ENCODE results near the gene PLPP4. TPM values are rescaled to one million over a fixed set of nuclear protein-coding genes. Genes with fewer than 3 reads are reported as not detected.

The PLPP4 gene
- total and polyA plus RNA-seq, 10 donors = not detected

DNA sequence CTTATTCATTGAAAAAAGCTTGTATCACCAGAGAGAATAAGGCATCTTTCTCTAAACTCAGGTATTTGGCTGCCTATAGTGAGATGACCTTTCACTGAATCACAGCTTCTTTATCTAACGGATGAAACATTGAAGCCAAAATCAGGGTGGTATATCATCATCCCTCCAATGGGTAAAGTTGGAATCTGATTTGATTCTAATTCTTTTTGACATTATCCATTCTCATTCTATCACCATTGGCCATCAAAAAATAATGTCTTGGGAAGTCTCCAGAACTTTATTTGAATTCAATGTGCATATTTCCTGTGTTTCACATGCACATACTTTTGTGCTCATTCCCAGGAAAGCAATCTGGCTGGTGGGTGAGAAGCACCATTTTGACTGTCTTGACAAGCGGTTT lies 95.2 kb downstream of the PLPP4 start:
- no peak overlapping the region for H3K4me3 ChIP-seq
- H3K9me3 ChIP-seq = peaks cover 0 to 37% (median 30%) of the 10 kb centered on the region in 8 donors
- TF ChIP-seq POLR2AphosphoS5 (IDR thresholded peaks at IDR 0.05) (no peak), POLR2A (IDR thresholded peaks at IDR 0.05) (no peak)
- TF ChIP-seq, protein P1, sequence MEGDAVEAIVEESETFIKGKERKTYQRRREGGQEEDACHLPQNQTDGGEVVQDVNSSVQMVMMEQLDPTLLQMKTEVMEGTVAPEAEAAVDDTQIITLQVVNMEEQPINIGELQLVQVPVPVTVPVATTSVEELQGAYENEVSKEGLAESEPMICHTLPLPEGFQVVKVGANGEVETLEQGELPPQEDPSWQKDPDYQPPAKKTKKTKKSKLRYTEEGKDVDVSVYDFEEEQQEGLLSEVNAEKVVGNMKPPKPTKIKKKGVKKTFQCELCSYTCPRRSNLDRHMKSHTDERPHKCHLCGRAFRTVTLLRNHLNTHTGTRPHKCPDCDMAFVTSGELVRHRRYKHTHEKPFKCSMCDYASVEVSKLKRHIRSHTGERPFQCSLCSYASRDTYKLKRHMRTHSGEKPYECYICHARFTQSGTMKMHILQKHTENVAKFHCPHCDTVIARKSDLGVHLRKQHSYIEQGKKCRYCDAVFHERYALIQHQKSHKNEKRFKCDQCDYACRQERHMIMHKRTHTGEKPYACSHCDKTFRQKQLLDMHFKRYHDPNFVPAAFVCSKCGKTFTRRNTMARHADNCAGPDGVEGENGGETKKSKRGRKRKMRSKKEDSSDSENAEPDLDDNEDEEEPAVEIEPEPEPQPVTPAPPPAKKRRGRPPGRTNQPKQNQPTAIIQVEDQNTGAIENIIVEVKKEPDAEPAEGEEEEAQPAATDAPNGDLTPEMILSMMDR (IDR thresholded peaks at IDR 0.05 in 8 of 11, conservative IDR thresholded peaks at IDR 0.05 in 3 of 11) = no peak
- intact Hi-C loops (cut with DNase I; ENCODE audit: low total_unique reads) = no loop called here
- H3K36me3 ChIP-seq = no peaks in the 10 kb centered on the region
- no peak overlapping the region for H3K27ac ChIP-seq
- H3K27me3 ChIP-seq (replicated peaks in 1 of 7) = peaks cover 0 to 5% (median 0%) of the 10 kb centered on the region in 7 donors
- WGBS, 5 donors = 67 to 80% (median 76%) methylated on average over 2 of the region's 2 CpGs
- no peak for DNase-seq
- H3K4me1 ChIP-seq = no peaks in the 10 kb centered on the region

GRCh38 chr10:120553911-120554310 lies 96.9 kb downstream of the PLPP4 start:
- peaks cover 0 to 33% (median 29%) of the 10 kb centered on the region in 8 donors for H3K9me3 ChIP-seq
- no peak for DNase-seq
- H3K4me1 ChIP-seq = no peaks in the 10 kb centered on the region
- H3K4me3 ChIP-seq = no peak overlapping the region
- TF ChIP-seq POLR2A (IDR thresholded peaks at IDR 0.05) (no peak), POLR2AphosphoS5 (IDR thresholded peaks at IDR 0.05) (no peak)
- TF ChIP-seq, protein P1 (IDR thresholded peaks at IDR 0.05 in 8 of 11, conservative IDR thresholded peaks at IDR 0.05 in 3 of 11) = no peak
- H3K27ac ChIP-seq = no peak overlapping the region
- WGBS, 5 donors = 65 to 90% (median 87%) methylated on average over 2 of the region's 2 CpGs
- H3K27me3 ChIP-seq (replicated peaks in 1 of 7) = peaks cover 0 to 4% (median 0%) of the 10 kb centered on the region in 7 donors
- intact Hi-C loops (cut with DNase I; ENCODE audit: low total_unique reads) = no loop called here
- H3K36me3 ChIP-seq = no peaks in the 10 kb centered on the region

DNA sequence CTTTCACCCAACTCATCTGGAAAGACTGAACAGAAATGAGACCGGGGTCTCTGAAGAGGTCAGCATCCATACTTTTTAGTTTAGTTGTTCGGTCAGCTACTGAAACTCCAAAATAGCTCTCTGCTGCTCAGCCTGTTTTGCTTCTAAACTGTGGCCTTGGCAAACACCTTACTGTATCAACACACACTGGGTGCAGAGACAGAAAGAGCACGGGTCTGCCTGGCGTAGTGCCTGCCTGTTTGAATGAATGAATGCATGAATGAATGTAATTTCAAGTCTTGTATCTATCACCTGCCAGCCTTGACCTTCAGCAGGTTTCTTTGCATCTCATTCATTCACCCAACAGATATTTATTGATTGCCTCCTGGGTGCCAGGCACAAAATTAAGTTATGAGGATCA lies 98.4 kb downstream of the PLPP4 start:
- WGBS, 5 donors = 66 to 87% (median 70%) methylated on average over 4 of the region's 4 CpGs
- Histone ChIP-seq H3K9me3 (peaks cover 0 to 33% (median 29%) of the 10 kb centered on the region in 8 donors), H3K36me3 (no peaks in the 10 kb centered on the region), H3K4me1 (no peaks in the 10 kb centered on the region), H3K27ac (no peak overlapping the region), H3K27me3 (replicated peaks in 1 of 7) (peaks cover 0 to 4% (median 0%) of the 10 kb centered on the region in 7 donors), H3K4me3 (no peak overlapping the region)
- intact Hi-C loops (cut with DNase I; ENCODE audit: low total_unique reads) = no loop called here
- no peak for TF ChIP-seq POLR2AphosphoS5 (IDR thresholded peaks at IDR 0.05)
- TF ChIP-seq POLR2A (IDR thresholded peaks at IDR 0.05) = no peak
- TF ChIP-seq, protein P1 (IDR thresholded peaks at IDR 0.05 in 8 of 11, conservative IDR thresholded peaks at IDR 0.05 in 3 of 11) = no peak
- no peak for DNase-seq

DNA sequence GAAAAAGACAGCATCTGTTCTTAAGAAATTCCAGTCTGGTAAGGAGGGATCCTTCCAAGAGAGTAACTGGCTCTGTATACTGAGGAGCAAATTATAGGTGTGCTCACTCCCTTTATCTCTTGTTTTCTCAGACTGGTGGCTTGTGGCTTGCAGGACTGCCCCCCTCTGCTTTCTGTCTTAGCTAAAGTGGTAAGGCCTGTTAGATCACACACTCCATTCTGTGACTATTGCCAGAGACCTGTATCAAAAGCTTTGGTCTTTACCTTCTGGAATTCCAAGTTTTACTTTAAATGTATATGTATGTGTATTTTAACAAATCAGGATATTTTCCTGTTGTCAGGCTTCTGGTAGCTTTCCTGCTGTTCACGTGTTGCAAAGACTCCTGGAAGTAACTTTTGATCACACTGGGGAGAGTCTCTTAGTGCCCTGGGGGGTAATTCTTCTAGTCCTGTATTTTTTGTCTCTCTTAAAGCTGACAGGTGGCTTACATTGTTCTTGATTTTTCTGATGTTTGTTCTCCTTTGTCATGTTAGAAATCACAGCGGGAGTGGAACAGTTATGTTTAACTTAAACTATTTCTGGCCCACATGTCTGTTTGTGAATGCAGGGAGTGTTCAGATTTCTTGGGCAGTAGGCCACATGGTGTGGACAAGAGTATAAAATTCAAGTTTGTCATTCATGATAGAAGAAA lies 99.0 kb downstream of the PLPP4 start:
- intact Hi-C loops (cut with DNase I; ENCODE audit: low total_unique reads) = no loop called here
- WGBS, 5 donors = 50 to 65% (median 61%) methylated on average over 2 of the region's 2 CpGs
- H3K9me3 ChIP-seq = peaks cover 0 to 33% (median 29%) of the 10 kb centered on the region in 8 donors
- H3K4me1 ChIP-seq = no peaks in the 10 kb centered on the region
- H3K4me3 ChIP-seq = no peak overlapping the region
- no peak for DNase-seq
- no peak overlapping the region for H3K27ac ChIP-seq
- TF ChIP-seq POLR2AphosphoS5 (IDR thresholded peaks at IDR 0.05) = no peak
- no peak for TF ChIP-seq POLR2A (IDR thresholded peaks at IDR 0.05)
- TF ChIP-seq, protein P1 (IDR thresholded peaks at IDR 0.05 in 8 of 11, conservative IDR thresholded peaks at IDR 0.05 in 3 of 11) = no peak
- peaks cover 0 to 4% (median 0%) of the 10 kb centered on the region in 7 donors for H3K27me3 ChIP-seq (replicated peaks in 1 of 7)
- H3K36me3 ChIP-seq = no peaks in the 10 kb centered on the region
